Adipose tissue (tissue), 3 donors: ENCODE measurements around the gene ANAPC4. TPM values are rescaled to one million over a fixed set of nuclear protein-coding genes. Genes with fewer than 3 reads are reported as not detected.

Source experiments
- H3K27ac ChIP-seq: one replicate; pipeline ENCODE4 v1.5.1; 2013; ENCODE audit warnings: low read depth, low read length
- WGBS, 3 donors: extraction: QIAGEN DNeasy Blood & Tissue Kit; methylation state at CpG; one replicate each; pipeline ENCODE4 v1.1.7; 2013; 5-methylcytosine and 5-hydroxymethylcytosine counted together
- polyA plus RNA-seq, 3 donors: library from polyadenylated mRNA; stranded (reverse); fragments of 200-250 nt; gene quantifications; one replicate each; pipeline ENCODE4 v1.2.3, GENCODE V29; 2013
- donor health status: healthy with polysubstance abuse.
- donor health status: Bipolar disorder and iron deficiency.
- donor health status: healthy.

ANAPC4 gene
- polyA plus RNA-seq, 3 donors = 10.6 to 12.0 (median 11.4) TPM

DNA sequence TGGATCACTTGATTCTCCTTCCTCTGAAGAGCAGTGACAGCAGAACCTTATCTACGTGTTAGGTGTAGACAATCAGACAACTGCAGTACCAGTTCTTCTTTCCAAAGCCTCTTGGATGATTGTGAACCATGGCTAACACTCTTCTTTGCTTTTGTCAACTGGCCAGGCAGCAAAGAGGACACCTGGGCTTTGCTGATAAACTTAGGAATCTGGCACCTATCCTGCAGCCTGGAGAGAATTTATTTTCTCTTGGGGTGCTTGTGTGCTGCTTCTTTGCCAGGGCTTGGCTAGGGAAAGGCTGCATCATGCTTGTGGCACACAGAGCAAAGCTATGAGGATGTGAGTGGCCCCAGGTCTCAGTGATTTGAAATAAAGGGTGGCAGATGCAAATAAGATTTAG is 77.4 kb downstream of the ANAPC4 start:
- WGBS, 3 donors = 64 to 78% (median 69%) methylated on average over 1 of the region's 1 CpG
- H3K27ac ChIP-seq = no peak overlapping the region

- no peak overlapping the region for H3K27ac ChIP-seq
- 59 to 90% (median 63%) methylated on average over 3 of the region's 3 CpGs for whole genome bisulfite sequencing, 3 donors
These were observed 80.1 kb downstream of the ANAPC4 start for GRCh38 chr4:25457053-25457715.

DNA sequence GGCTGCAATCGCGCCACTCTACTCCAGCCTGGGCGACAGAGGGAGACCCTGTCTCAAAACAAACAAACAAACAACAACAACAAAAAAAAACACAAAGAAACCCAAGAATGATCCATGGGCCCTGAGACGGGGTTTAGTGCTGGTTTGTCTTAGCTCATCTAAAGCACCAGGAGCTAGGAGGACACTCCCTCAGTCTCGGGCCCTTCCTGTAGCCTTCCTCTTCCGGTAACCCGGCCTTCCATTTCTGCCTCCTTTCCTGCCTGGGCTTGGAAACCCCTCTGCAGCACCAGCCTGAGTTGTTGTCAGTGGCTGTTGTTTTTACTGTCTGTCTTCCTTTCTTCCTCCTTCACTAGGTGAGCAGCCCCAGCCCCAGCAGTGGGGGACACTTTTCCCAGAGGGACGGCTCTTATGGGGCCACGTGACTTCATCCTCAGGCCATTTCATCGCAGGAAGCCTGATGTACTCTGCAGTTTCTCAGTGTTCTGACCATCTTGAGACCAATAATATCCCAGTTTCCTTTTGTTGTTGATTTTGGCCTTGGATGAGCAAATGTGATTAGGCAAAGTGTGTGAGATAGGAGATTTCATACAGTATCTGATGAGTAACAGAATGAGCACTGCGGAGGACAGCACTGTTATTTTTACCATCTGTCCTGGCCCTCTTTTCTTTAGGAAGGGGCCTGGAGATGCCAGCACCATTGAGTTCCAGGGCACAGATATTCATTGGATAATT is 90.1 kb downstream of the ANAPC4 start:
- 76 to 93% (median 85%) methylated on average over 11 of the region's 11 CpGs for WGBS, 3 donors
- no peak overlapping the region for H3K27ac ChIP-seq

- H3K27ac ChIP-seq = no peak overlapping the region
- WGBS, 3 donors = 73 to 86% (median 83%) methylated on average over 5 of the region's 5 CpGs
These were observed 90.8 kb downstream of the ANAPC4 start for GRCh38 chr4:25467843-25468242.

Other genes with a start within 250 kb of the ANAPC4 start
- 1 to 10 TPM; 2.8 to 5.1 (median 3.6) TPM for gene SEPSECS, start 216.8 kb upstream of the ANAPC4 start, polyA plus RNA-seq
- gene PI4K2B, start 143.2 kb upstream of the ANAPC4 start, polyA plus RNA-seq = 10 to 100 TPM in 1 of 3 donors, 1 to 10 TPM in 2; 4.1 to 11.9 (median 6.5) TPM
- gene ZCCHC4, start 64.5 kb upstream of the ANAPC4 start, polyA plus RNA-seq = 1 to 10 TPM; 2.5 to 3.6 (median 3.4) TPM